B cell (primary cell): ENCODE results near the gene OR4K1.

Source experiments
- CTCF ChIP-seq: fragments of 200-600 bp; IDR thresholded peaks from one replicate; pipeline ENCODE4 v1.8.0; 2022; ENCODE audit warnings: antibody characterized with exemption, mild to moderate bottlenecking
- EZH2 ChIP-seq: IDR thresholded peaks from 2 replicates; pipeline ENCODE4 v1.6.1; 2012; ENCODE audit warnings: borderline replicate concordance, low read depth, mild to moderate bottlenecking, moderate library complexity, low read length; ENCODE audit not compliant: insufficient read depth, poor library complexity, severe bottlenecking

- TF ChIP-seq EZH2, result no peak
- no peak for TF ChIP-seq CTCF
Observed at GRCh38 chr14:19902409-19902808, 28.3 kb upstream of the OR4K1 start.
